ENCODE results near the gene CNNM1.

The CNNM1 gene

GRCh38 chr10:99418910-99419624, 89.9 kb downstream of the CNNM1 start:
- Histone ChIP-seq H3K4me3 (ENCODE audit: low read length) (no peak overlapping the region), H3F3A (ENCODE audit: control insufficient read depth, insufficient read depth) (no peaks in the 10 kb centered on the region), H3K9me2 (replicated peaks; ENCODE audit: control insufficient read depth, low read length) (no peaks in the 10 kb centered on the region), H3K79me2 (ENCODE audit: control insufficient read depth, low read length) (peaks cover 2% of the 10 kb centered on the region), H3K4me2 (ENCODE audit: low read length) (no peak overlapping the region), H3K4me1 (ENCODE audit: control insufficient read depth, low read length) (no peaks in the 10 kb centered on the region), H3K36me3 (ENCODE audit: control insufficient read depth, low read length) (peaks cover 30% of the 10 kb centered on the region), H3K9me3 (ENCODE audit: control insufficient read depth, insufficient read depth, low read length) (no peaks in the 10 kb centered on the region), H3K27me3 (ENCODE audit: control insufficient read depth, low read length) (no peaks in the 10 kb centered on the region), H3K27ac (ENCODE audit: low read depth, low read length) (no peak overlapping the region), H4K20me1 (ENCODE audit: control insufficient read depth, insufficient read depth, low read depth, low read length) (no peaks in the 10 kb centered on the region)
- TF ChIP-seq, protein P1, sequence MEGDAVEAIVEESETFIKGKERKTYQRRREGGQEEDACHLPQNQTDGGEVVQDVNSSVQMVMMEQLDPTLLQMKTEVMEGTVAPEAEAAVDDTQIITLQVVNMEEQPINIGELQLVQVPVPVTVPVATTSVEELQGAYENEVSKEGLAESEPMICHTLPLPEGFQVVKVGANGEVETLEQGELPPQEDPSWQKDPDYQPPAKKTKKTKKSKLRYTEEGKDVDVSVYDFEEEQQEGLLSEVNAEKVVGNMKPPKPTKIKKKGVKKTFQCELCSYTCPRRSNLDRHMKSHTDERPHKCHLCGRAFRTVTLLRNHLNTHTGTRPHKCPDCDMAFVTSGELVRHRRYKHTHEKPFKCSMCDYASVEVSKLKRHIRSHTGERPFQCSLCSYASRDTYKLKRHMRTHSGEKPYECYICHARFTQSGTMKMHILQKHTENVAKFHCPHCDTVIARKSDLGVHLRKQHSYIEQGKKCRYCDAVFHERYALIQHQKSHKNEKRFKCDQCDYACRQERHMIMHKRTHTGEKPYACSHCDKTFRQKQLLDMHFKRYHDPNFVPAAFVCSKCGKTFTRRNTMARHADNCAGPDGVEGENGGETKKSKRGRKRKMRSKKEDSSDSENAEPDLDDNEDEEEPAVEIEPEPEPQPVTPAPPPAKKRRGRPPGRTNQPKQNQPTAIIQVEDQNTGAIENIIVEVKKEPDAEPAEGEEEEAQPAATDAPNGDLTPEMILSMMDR (IDR thresholded peaks at IDR 0.05; ENCODE audit: low read depth, low read length, poor library complexity, severe bottlenecking), result no peak
- TF ChIP-seq EZH2phosphoT487 (IDR thresholded peaks at IDR 0.05; ENCODE audit: borderline replicate concordance, low read length), result no peak

- Histone ChIP-seq H3K27ac (ENCODE audit: low read depth, low read length) (no peak overlapping the region), H3K36me3 (ENCODE audit: control insufficient read depth, low read length) (peaks cover 34% of the 10 kb centered on the region), H3K9me3 (ENCODE audit: control insufficient read depth, insufficient read depth, low read length) (no peaks in the 10 kb centered on the region), H3F3A (ENCODE audit: control insufficient read depth, insufficient read depth) (no peaks in the 10 kb centered on the region), H3K79me2 (ENCODE audit: control insufficient read depth, low read length) (peaks cover 2% of the 10 kb centered on the region), H3K9me2 (replicated peaks; ENCODE audit: control insufficient read depth, low read length) (no peaks in the 10 kb centered on the region), H4K20me1 (ENCODE audit: control insufficient read depth, insufficient read depth, low read depth, low read length) (no peaks in the 10 kb centered on the region), H3K4me2 (ENCODE audit: low read length) (no peak overlapping the region), H3K27me3 (ENCODE audit: control insufficient read depth, low read length) (no peaks in the 10 kb centered on the region), H3K4me1 (ENCODE audit: control insufficient read depth, low read length) (no peaks in the 10 kb centered on the region), H3K4me3 (ENCODE audit: low read length) (no peak overlapping the region)
- TF ChIP-seq EZH2phosphoT487 (IDR thresholded peaks at IDR 0.05; ENCODE audit: borderline replicate concordance, low read length), result no peak
- TF ChIP-seq, protein P1 (IDR thresholded peaks at IDR 0.05; ENCODE audit: low read depth, low read length, poor library complexity, severe bottlenecking), result no peak
Measured at GRCh38 chr10:99419688-99420087, 90.5 kb downstream of the CNNM1 start.

GRCh38 chr10:99421233-99421739, 92.1 kb downstream of the CNNM1 start:
- Histone ChIP-seq H4K20me1 (ENCODE audit: control insufficient read depth, insufficient read depth, low read depth, low read length) (no peaks in the 10 kb centered on the region), H3K4me1 (ENCODE audit: control insufficient read depth, low read length) (0 out of 2 replicates have a peak, but pooled peaks cover 3% of the 10 kb centered on the region), H3K9me2 (replicated peaks; ENCODE audit: control insufficient read depth, low read length) (no peaks in the 10 kb centered on the region), H3F3A (ENCODE audit: control insufficient read depth, insufficient read depth) (no peaks in the 10 kb centered on the region), H3K36me3 (ENCODE audit: control insufficient read depth, low read length) (peaks cover 42% of the 10 kb centered on the region), H3K27ac (ENCODE audit: low read depth, low read length) (no peak overlapping the region), H3K27me3 (ENCODE audit: control insufficient read depth, low read length) (no peaks in the 10 kb centered on the region), H3K9me3 (ENCODE audit: control insufficient read depth, insufficient read depth, low read length) (no peaks in the 10 kb centered on the region), H3K4me2 (ENCODE audit: low read length) (no peak overlapping the region), H3K79me2 (ENCODE audit: control insufficient read depth, low read length) (peaks cover 5% of the 10 kb centered on the region), H3K4me3 (ENCODE audit: low read length) (no peak overlapping the region)
- no peak for TF ChIP-seq EZH2phosphoT487 (IDR thresholded peaks at IDR 0.05; ENCODE audit: borderline replicate concordance, low read length)
- TF ChIP-seq, protein P1 (IDR thresholded peaks at IDR 0.05; ENCODE audit: low read depth, low read length, poor library complexity, severe bottlenecking), result no peak
